ENCODE measurements around the gene VAX1.

DNA sequence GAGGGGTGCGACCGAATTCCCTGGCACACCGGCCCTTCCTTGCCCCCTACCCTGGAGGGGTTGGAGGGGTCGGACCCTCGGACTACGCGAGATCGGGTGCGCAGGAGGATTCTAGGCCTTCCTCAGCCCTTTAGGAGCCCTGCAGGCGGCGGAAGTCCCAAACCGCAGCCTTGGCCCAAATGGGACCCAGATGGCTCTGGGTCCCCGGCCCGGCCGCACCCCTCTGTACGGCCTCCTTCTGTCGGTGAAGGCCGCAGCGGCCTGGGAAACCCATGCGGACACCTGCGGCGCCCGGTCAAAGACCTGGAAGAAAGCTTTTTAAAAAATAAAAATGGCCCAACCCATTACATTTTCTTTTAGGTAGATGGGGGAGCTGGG lies 2.4 kb upstream of the VAX1 start:
- TF ChIP-seq POLR2A (IDR thresholded peaks at IDR 0.05; ENCODE audit: low read length) (no peak), GATA1 (IDR thresholded peaks at IDR 0.05; ENCODE audit: low read depth, low read length) (no peak)
